Measurements from ENCODE around the gene ABLIM3. TPM values are rescaled to one million over a fixed set of nuclear protein-coding genes. Genes with fewer than 3 reads are reported as not detected.

ABLIM3 gene
- total and polyA plus RNA-seq, 9 donors = 1.7 to 26.4 (median 6.2) TPM

DNA sequence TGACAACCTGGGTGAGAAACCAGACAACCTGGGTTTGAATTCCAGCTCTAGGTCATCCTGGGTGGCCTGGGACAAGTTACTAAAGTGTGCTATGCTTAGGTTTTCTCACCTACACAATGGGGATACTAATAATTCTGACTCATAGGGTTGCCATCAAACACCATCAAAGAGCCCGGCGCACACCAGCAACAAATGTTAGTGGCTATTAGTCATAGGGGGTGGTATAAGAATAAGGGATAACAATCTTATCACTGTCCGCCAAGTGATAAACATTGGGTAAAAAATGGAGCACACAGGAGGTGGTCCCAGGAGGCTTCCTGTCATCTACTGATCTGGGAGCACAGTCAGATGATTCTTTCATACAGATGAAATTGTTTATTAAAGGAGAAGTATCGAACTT, 68.9 kb downstream of the ABLIM3 start:
- Histone ChIP-seq H3K27me3 (no peaks in the 10 kb centered on the region), H3K36me3 (no peaks in the 10 kb centered on the region), H3K9me3 (no peaks in the 10 kb centered on the region), H3K4me3 (no peak overlapping the region), H3K27ac (no peak overlapping the region), H3K4me1 (ENCODE audit: insufficient read depth) (no peaks in the 10 kb centered on the region)
- intact Hi-C loops (cut with DNase I) = no loop called here
- DNase-seq = no peak
- TF ChIP-seq POLR2A (IDR thresholded peaks at IDR 0.05) (no peak), CTCF (IDR thresholded peaks at IDR 0.05) (no peak), EP300 (IDR thresholded peaks at IDR 0.05) (no peak)
- WGBS, 3 donors = 90 to 98% (median 91%) methylated on average over 4 of the region's 4 CpGs

GRCh38 chr5:149210968-149211490, 69.7 kb downstream of the ABLIM3 start:
- H3K27ac ChIP-seq = no peak overlapping the region
- intact Hi-C loops (cut with DNase I) = no loop called here
- H3K4me1 ChIP-seq (ENCODE audit: insufficient read depth) = no peaks in the 10 kb centered on the region
- TF ChIP-seq POLR2A (IDR thresholded peaks at IDR 0.05) (no peak), EP300 (IDR thresholded peaks at IDR 0.05) (no peak), CTCF (IDR thresholded peaks at IDR 0.05) (no peak)
- H3K27me3 ChIP-seq = no peaks in the 10 kb centered on the region
- H3K9me3 ChIP-seq = no peaks in the 10 kb centered on the region
- 68 to 77% (median 69%) methylated on average over 4 of the region's 4 CpGs for whole genome bisulfite sequencing, 3 donors
- H3K36me3 ChIP-seq = no peaks in the 10 kb centered on the region
- DNase-seq = no peak
- H3K4me3 ChIP-seq = no peak overlapping the region

DNA sequence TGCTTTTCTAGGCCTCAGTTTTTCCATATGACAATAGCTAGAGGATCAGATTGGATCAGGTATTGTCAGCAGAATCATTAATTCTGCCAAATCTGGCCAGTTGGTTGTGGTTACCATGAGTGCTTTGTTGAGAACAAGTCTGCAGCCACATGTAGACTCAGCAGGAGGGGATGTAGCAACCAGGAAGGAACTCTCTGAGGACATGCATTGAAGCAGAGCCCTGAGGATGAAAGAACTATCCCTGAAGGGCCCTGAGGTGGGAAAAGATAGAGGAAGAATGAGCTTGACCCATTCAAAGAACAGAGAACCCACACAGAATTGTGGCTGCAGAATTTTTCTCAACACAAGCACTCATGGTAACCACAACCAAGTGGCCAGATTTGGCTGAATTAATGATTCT, 70.3 kb downstream of the ABLIM3 start:
- Histone ChIP-seq H3K27me3 (no peaks in the 10 kb centered on the region), H3K27ac (no peak overlapping the region)
- intact Hi-C loops (cut with DNase I) = no loop called here

GRCh38 chr5:149212198-149212951, 71.1 kb downstream of the ABLIM3 start:
- no peaks in the 10 kb centered on the region for H3K9me3 ChIP-seq
- intact Hi-C loops (cut with DNase I) = no loop called here

More for the DNA sequence above, 70.3 kb downstream of the ABLIM3 start:
- DNase-seq = no peak
- Histone ChIP-seq H3K4me3 (no peak overlapping the region), H3K4me1 (ENCODE audit: insufficient read depth) (no peaks in the 10 kb centered on the region), H3K9me3 (no peaks in the 10 kb centered on the region), H3K36me3 (no peaks in the 10 kb centered on the region)
- TF ChIP-seq POLR2A (IDR thresholded peaks at IDR 0.05) (no peak), CTCF (IDR thresholded peaks at IDR 0.05) (no peak), EP300 (IDR thresholded peaks at IDR 0.05) (no peak)

More at GRCh38 chr5:149212198-149212951, 71.1 kb downstream of the ABLIM3 start:
- no peak for DNase-seq
- Histone ChIP-seq H3K4me3 (no peak overlapping the region), H3K4me1 (ENCODE audit: insufficient read depth) (no peaks in the 10 kb centered on the region), H3K27me3 (no peaks in the 10 kb centered on the region), H3K27ac (no peak overlapping the region), H3K36me3 (no peaks in the 10 kb centered on the region)
- 64 to 76% (median 66%) methylated on average over 7 of the region's 7 CpGs for WGBS, 3 donors
- TF ChIP-seq CTCF (IDR thresholded peaks at IDR 0.05) = no peak
- no peak for TF ChIP-seq POLR2A (IDR thresholded peaks at IDR 0.05)
- TF ChIP-seq EP300 (IDR thresholded peaks at IDR 0.05) = no peak
